ENCODE measurements around the gene RYR2.
A peak's percentile ranks its signal among the peaks of the same experiment; 100 is the strongest.
"Not testable (repeated sequence)": the region's sequence is repeated elsewhere in the genome, so short reads cannot be mapped to it uniquely, and the experiment has no call there.

Gene RYR2

DNA sequence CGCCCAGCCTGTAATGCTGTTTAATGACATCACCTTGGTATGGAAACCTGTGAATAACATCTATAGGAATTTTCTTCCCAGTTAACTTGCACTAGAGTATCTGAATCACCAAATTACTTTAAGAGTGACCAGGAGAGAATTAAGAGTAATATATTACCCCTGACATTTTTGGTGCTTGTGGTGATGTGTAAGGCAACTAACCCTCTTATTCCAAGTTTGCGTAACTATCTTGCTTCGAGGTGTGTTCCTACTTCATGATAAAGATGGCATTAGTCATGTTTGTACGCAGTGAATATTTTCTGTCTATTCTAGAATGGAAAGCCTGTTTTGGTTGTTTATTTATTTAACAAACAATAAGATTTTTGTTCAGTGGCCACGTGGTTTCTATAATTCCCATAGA is 717.4 kb downstream of the RYR2 start:
- DNase-seq = no peak

DNA sequence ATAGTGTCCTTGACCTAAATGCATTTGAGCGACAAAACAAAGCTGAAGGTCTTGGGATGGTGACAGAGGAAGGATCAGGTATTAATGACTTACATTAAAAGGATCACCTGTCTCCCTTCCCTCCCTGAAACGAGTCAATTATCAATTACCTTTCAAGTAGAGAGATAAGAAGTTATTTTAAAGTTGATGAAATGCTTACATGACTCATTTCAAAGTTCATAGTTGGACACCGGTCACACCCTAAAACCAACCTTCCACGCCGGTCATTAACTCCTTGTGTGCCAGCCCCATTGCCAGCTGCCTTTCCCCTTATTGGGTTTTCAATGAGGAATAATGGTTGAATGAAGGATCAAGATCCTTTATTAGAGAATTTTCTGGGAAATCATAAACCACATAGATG is 719.0 kb downstream of the RYR2 start:
- DNase-seq = no peak

DNA sequence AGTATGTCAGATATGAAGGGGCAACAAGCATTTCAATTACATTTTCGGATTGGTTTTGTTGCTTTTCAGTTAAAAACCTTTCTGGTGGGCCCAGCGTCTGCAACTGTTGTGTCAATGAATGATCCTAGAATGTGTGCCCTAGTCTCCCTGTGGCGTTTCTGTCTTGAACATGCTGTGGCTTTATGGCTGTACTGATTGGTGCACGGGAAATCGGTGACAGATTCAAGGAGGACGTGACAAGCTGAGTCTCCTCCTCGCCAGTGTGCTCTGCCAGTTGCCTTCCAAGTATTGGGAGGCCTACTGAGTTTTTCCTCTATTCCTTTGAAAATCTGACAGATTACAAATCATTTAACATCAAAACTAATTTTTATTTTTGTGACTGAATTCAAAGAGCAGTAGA is 721.2 kb downstream of the RYR2 start:
- no peak for DNase-seq

DNA sequence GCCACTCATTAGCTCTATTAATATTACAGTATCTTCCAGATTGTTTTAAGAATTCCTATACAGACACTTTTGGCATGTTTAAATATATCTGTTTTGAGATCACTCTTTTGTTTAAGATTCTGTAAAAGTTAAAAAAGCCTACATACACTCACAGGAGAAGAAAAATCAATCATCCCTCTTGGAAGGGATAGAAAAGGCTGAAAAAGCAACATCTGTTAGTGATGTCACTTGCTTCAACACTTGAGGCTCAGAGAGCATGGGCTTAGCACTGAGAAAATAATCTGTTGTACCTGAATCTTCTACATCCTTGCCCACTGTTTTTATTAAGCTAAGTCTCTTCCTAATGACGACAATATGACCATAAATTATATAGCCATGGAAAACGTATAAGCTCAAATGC is 721.8 kb downstream of the RYR2 start:
- no peak for DNase-seq

DNA sequence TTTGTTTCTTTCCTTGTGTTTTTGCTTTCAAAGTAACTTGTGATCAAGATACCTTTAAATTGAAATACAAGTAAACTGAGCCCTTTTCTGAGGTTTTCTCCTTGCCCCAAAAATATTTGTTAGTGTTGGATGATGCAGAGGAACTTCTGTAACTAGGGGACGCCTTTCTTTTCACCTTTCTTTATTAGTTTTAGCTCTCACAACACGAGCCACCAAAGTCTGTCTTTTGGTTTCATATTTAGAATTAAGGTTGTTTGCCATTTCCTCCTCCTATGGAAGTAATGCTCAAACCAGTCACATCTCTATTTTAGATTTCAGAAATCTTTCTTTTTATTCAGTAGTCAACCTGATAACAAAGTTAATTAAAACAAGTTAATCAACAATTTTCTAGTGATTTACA is 727.9 kb downstream of the RYR2 start:
- DNase-seq = no peak

DNA sequence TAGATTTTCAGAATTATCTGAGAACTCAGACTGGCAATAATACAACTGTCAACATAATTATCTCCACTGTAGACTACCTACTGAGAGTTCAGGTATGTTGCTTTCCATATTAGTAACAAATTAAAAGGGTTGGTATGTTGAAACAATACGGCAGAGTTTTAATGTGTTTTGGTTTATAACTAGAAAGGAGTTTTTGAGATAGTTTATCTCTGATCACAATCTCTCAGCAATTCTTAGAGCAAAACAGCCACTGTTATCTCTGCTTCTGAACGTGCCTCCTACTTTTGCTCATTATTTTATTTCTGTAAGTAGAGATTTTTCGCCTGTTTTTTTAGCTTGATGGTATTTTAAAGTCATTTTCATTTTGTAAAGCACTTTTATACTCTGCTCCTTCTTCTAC is 730.0 kb downstream of the RYR2 start:
- DNase-seq = no peak

DNA sequence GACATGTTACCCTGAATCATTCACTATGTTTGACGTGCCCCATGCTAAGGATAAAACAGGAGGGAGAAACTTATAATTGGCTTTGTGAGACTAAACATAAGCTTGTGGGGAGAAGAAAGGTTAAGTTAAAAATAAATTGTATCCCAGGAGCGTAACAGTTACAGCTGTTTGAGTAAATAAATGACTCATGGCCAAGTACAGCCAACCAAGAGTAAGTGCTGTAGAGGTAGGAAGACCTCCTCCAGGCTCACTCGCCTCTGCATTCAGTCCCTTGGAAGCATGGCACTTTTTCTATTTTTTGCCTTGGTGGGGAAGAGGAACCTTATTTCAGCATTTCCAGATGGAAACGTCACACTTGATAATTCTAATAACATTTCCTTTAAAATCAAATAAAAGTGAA is 732.3 kb downstream of the RYR2 start:
- no peak for DNase-seq

DNA sequence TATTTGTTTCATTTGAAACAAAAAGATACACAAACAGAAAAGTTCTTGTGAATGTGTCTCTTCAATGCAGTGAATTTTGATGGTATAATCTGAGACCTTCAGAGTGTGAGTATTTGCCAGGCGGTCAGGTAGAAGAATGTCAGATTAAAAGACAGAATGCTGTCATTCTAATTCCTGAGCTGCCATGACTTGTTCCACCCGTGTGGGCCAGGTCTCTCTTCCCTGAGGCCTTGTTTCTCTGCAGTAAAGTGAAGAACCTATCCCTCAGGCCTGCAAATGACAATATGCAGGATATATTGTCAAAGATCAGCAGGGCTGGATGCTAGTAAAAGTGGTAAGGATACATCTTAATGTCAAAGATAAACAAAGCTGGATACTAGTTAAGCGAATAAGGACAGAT is 737.4 kb downstream of the RYR2 start:
- DNase-seq = no peak

DNA sequence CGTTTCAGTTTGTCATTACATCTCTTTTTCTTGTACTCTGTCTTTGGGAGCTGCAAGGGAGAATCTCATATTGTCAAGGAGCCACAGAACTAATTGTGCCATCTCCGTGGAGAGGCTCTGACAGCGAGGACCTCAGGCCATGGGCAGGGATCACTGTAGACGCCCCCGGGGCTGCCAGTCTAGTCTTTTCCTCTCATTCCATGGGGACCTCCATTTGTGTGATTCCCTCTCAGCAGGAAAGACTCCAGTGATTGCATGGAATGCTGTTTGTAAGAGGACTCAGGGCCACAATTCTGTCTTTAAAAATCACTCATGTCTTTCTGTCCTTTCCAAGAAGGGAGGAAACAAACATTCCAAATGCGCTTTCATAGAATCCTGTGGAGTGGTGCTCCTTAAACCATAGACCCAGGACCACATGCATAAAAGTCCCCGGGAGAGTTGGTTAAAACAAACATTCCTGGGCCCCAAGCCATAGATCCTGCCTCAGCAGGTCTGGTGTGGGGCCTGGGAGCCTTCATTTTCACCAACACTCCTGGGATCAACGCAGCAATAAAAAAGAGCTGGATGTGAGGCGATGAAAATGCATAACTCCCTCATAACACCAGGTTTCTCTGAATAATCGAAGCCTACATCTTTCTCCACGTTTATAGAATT is 744.2 kb downstream of the RYR2 start:
- no peak for DNase-seq

DNA sequence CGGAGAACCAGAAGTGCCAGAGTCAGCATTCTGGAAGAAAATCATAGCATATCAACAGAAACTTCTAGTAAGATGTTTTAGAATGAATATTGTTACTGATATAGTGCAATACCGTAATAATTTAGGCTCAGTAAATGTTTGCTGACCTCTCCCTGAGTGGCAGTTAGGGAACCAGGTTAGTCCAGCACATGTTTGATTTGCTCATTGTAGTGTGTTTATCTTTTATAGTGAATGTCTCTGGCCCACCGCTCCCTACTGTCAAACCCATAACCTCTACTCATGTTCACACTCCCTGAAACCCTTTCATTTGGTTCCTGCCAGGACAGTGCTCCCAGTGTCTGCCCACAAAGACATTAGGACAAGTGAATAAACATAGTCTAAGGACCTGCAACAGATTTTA is 746.1 kb downstream of the RYR2 start:
- DNase-seq = peak in 1 of 2 experiments; percentile 10

DNA sequence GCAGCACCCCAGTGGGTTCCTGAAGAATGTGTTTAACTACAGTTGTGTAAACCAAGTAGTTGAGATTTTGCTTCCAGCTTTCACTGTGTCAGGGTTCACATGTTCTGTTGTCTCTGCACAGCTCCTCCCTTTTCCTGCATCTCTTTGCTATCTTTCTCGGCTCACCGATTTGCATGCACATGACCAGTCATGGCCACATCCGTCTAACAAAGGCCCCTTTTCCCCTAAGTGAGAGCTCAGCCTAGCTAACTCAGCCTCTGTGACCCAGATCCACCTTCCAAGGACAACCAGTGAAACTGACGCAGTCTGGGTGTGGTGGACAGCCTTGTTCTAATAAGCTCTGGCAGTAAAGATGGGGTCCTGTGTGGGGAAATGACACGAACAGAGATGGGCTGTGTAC is 747.6 kb downstream of the RYR2 start:
- no peak for DNase-seq

DNA sequence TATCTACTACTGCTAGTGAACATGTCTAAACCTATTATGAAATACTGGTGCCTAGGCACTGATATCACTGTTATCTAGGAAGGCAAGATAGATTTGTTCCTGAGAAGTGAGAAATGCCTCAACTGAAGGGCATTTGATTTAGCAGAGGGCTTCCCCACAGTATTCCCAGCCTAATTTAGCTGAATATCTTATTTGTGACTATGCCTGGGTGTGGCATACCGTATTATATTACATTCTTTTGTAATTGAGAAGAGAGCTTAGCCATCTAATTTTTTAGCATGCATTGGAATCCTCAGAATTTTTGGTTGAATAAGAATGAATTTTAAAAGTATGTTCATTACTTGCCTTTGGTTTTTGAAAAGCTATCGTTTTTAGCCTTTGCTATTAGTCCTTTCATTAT is 749.6 kb downstream of the RYR2 start:
- no peak for DNase-seq

DNA sequence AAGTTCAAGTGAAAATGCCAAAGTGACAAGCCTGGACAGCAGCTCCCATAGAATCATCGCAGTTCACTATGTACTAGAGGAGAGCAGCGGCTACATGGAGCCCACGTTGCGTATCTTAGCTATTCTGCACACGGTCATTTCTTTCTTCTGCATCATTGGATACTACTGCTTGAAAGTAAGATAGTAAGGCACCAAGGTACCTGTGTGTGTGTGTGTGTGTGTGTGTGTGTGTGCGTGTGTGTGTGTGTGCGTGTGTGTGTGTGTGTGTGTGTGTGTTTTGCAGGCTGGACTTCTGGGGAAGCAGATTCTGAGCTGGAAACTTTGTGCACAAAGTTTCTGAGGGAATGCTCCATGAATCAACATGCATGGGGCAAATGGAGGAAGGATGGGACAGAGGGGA is 750.2 kb downstream of the RYR2 start:
- DNase-seq = no peak

DNA sequence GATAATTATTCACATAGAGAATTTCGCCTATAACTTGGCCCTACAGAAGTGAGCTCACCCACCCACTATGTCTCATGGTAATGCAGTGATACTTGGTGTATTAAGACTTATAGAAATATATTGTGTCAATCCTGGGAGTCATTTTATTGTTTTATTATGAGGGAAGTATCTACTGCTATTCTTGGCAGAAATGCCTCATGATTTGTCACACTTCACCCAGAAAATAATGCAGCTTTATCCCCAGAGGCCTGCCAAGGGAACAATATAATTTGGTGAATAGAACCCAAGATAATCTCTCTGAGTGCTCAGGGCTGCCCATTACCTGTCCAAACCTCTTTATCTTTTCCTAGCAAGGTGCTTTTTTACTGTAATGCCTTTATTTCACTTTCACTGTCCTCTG is 750.7 kb downstream of the RYR2 start:
- DNase-seq = no peak

DNA sequence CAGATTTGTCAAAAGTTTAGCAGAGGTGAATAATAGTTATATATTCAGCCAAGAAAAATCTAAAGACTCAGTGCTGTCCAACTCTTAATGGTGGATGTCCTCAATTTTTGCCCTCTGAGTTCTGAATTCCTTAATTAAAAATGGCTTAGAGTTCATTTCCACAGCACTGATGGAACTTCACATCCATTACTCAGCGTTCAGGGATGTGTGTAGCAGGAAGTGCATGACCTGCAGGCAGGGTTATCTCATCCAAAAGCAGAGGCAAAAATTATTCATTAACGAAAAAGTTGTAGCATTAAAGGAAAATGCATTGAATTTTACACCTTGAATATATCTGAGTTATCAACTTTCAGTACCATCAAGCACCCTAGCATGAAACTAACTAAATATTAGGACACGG is 752.1 kb downstream of the RYR2 start:
- no peak for DNase-seq

DNA sequence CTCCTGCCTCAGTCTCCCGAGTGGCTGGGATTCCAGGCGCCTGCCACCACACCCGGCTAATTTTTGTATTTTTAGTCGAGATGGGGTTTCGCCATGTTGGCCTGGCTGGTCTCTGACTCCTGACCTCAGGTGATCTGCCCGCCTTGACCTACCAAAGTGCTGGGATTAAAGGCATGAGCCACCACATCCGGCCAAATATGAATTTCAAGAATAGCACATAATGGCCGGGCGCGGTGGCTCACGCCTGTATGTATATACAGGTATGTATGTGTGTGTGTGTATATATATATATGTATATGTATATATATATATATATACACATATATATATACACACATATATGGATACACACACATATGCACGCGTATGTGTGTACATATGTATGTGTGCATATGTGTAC is 753.6 kb downstream of the RYR2 start:
- DNase-seq = no peak

DNA sequence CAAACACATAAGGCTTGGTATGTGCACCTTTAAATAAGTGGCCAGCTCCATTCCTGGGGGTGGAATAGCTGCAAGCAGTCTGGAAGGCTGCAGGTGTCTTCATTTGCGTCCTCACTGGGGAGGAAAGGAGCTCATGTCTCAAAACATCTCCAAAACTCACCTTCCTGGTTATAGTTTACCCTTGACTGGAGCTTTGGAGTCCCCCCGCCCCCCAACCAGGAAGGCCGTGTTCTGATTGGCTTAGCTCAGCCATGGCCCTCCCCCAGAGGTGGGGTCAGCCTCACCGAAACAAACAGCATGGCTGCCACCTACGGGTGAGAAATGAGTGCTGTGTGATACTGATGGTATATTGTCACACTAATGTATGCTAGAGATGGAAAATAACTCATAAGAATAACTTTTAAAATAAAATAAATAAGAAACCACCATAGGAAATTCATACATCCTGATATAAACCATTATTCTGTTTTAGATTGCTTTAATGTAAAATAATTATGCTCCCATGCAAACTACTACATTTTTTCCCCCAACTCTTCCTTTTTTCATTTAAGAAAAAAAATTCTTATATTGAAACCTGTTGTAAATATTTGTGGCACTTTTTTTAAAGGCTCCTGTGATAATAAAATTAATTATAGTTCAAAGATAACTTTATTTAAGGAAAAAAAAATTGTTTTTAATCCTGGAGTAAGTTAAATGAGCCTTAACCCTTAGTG is 757.9 kb downstream of the RYR2 start:
- DNase-seq = peak; percentile 23 to 28

DNA sequence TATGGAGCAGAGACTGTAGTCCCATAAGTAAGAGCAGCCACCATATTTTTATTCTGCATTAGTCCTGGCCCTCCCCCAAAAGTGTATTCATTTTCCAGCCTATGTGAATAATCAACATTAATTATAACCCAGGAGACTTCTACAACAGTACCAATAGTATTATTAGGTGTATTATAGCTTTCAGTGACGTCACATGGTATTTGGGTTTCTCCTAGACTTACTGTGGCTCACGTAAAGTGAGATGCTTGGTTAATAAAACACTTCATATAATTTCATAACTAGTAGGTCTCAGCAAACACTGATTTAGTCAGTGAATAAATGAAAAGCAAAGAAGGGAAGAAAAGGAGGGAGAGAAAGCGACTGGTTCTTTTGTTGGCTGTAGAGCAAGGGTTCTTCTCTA is 762.5 kb downstream of the RYR2 start:
- DNase-seq = no peak

DNA sequence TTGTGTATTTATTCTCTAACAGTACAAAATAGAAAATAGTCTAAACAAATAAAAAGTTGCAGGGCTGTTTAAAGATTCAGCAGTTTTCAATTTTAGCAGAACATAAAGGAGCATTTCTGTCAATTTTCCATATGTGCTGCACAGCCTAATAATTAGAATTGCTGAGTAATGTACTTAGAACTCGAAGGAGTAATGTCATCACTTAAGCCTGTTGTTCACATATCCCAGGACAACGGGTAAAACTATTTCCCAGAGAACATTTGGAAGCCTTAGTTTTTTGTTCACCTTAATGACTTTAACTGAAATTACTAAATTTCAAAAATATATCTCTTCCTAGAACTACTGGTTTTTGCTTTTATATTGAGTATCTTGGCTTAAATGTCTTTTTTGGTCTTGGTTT is 767.1 kb downstream of the RYR2 start:
- DNase-seq = no peak

DNA sequence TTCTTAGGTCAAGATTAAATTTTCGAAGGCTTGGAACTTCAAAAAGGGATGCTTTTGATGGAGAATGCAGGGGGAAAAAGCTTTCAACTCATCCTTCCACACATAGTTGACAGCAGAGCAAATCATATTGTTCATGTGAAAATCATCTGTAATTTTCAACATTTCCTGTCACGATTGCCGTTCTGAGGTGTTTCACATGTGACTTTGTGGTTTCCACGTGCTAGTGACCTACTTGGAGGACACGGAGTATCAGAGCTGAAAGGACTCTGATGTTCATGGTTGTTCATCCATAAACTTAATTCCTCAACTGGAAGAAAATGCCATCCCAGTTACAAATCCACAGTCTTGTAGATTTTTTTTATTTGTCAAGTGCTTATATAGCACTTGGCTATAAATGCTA is 769.6 kb downstream of the RYR2 start:
- no peak for DNase-seq

DNA sequence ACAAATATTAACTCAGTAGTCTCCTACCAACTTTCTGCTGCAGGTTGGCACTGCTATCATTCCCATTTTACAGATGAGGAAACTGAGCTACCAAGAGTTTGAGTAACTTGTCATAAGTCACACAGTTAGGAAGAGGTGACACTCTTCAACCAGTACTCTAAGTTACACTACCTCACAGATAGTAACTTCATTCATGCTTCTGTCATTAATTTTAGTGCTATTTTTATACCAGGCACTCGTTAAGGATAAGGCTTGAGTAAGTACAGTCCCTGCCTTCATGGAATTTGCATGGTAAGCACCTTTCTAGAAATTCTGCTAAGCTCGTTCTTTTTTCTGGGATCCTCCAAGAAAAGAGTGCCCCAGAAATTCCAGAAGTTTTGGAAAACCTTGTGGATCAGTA is 770.1 kb downstream of the RYR2 start:
- no peak for DNase-seq

DNA sequence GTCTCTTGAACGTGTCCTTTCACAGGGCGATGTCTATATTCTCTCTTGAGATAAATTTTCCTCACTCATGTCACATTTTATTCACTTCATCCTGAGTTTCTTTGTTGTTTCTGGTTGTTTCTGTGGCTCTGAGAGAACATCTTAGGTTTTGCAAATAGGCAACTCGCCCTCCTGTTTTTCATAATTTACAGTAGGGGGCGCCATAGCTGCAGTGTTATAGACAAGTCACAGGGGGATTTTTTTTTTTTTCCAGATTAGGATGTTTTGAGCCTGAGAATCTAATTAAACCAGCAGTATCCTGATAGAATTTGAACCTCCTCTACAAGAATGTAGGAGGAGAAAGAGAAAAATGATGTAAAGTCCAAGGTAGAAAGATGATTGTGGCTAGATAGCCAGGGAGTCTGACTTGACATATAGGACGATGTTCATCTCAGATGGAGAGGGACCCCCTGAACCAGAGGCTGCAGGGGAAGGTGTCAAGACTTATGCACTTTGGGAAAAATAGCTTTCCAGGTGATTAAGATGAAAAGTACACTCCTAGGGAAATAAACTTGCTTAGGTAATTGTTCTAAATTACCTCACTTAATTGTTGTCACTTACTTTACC is 772.4 kb downstream of the RYR2 start:
- peak in 1 of 2 experiments; percentile 8 for DNase-seq

DNA sequence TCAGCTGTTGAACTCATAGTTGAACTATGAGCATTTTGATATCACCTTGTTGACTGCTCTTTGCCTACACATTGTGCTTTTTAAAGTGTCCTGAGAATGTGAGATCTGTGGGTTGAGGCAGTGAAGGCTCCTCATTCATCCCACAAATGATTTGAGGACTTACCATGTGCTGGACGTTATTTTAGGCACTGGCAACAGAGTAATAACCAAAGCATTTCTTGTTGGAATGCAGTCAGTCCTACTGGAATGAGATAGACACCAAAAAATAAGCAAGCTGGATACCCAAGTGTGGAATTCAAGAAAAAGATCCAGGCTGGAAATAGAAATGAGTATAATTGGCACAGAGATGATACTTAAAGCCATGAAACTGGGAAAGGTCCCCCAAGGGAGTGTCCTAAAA is 775.3 kb downstream of the RYR2 start:
- no peak for DNase-seq

DNA sequence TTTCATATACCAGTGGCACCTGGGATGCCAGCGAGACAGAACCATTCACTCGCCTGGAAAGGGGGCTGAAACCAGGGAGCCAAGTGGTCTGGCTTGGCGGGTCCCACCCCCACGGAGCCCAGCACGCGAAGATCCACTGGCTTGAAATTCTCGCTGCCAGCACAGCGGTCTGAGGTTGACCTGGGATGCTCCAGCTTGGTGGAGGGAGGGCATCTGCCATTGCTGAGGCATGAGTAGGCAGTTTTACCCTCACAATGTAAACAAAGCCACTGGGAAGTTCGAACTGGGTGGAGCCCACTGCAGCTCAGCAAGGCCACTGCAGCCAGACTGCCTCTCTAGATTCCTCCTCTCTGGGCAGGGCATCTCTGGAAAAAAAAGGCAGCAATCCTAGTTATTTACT is 778.6 kb downstream of the RYR2 start:
- DNase-seq = not testable (repeated sequence)

DNA sequence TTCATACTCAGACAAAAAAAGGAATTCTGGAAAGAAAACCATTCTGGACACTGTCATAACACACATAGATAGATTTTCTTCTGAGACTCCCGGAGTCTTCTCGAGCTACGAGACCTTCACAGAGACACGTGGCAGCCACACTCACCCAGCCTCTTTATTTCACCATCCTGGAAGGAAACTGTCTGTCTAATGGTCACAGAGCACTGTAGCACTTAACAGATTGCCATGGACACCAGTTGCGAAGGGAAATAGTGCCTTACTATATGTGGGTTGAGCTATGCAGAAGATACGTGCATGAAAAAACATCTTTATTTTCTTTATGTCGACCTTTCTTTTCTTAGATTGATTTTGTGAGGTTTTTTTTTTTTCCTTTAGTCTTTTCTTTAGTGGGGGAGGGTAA is 790.9 kb downstream of the RYR2 start:
- DNase-seq = no peak
